CD4-positive, alpha-beta T cell treated with Interleukin-6 at 100 ng/mL for 8 hours (primary cell): ENCODE data around the gene ZNF148.

ENCODE experiments used
- DNase-seq: peaks from one replicate; pipeline ENCODE4 v3.0.0-alpha.2; 2020; ENCODE audit warnings: mixed read lengths, low spot score

ZNF148 gene

DNA sequence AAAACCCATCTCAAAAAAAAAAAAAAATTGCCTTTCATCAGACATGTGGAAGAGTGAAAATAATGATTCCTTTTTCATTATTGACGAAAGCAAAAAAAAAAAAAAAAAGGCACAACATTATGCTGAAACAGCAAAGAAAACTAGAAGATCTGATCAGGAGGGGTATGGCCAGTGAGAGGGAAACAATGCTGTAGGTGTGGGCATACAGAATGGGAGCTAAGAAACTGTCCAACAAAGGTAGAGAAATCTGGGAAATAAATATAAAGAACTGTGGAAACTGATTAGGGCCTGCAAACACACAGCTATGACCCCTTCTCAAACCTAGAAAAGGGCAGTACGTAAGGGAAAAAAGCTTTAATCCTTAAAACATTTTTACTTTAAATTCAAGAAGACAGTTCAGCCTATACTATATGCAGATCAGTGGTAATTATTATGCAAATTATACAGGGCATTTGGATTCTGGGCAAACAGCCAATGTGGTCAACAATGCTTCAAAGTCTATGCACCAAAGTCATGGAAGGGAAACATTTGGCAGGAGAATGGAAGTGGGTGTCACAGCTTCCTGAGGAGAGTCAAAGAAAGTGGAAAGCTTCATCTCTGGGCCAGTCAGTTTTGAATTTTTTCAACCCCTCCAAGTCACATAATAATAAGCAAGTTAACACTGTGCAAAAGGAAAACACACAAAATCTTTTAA is 94.3 kb downstream of the ZNF148 start:
- DNase-seq, result no peak

DNA sequence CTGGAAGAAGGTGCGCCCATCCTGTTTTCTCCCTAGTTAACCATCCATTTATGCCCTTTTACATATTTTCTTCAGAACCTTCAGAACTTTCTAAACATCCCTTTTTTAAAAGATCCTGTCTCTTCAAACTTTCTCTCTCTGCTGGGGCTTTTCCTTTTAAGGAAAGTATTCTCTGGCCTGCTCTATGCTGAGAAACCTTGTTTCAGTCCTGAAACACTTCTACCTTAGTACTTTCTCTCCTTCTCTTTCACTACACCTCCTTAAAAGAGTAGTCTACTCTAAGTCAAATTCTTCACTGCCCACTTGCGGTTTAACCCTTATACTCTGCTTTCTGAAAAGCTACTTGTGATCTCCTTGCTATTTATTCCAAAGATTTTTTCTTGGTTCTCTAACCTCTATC is 97.0 kb downstream of the ZNF148 start:
- DNase-seq, result no peak

DNA sequence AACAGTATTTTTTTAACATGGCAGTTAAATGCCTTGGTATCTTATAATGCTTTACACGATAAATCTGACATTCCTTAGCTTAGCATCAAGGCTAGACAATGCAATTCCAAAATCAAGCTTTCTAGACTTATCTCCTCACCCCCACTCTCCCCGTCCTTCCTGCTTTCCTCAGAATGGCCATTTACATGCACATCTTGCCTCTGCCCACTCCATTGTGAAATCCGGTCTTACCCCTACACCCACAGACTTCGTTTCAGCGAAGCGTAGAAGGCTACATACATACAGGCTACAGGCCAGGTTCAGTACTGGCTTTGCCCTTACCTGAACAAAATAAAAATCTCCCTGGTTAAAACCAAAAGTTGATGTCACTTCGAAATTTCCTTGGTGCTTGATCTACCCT is 104.0 kb downstream of the ZNF148 start:
- no peak for DNase-seq

DNA sequence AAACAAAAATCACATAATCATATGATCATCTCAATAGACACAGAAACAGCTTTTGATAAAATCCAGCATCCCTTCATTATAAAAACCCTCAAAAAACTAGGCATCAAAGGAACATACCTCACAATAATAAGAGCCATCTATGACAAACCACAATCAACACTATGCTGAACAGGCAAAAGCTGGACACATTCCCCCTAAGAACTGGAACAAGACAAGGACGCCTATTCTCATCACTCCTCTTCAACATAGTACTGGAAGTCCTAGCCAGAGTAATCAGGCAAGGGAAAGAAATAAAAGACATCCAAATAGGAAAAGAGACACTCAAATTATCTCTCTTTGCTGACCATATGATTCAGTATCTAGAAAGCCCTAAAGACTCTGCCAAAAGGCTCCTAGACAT is 107.7 kb downstream of the ZNF148 start:
- DNase-seq, result no peak

DNA sequence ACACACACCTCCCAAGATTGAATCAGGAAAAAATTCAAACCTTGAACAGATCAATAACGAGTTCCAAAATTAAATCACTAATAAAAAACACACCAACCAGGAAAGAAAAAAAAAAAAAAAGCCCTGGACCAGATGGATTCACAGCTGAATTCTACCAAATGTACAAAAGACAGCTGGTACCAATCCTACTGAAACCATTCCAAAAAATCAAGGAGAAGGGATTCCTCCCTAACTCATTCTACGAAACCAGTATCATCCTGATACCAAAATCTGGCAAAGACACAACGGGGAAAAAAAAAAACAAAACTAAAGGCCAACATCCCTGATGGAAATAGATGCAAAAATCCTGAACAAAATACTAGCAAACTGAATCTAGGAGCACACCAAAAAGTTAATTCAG is 108.2 kb downstream of the ZNF148 start:
- DNase-seq, result no peak

DNA sequence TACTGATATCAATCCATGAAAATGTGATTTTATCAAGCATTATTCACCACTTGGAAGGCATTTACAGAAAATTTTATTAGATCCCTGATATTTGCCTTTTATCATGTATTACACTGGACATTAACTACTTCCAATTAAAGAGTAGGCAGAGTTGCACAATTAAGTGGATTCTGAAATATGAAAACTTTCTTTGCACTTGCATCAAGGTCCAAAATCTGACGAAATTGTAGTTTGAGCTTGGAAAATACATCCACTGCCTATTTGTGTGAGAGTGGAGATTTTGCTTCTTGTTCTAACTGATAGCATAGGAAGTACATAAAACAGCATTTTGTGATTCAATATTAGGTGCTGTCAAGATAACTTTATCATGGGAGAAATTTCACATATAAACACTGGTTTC is 113.0 kb downstream of the ZNF148 start:
- no peak for DNase-seq

DNA sequence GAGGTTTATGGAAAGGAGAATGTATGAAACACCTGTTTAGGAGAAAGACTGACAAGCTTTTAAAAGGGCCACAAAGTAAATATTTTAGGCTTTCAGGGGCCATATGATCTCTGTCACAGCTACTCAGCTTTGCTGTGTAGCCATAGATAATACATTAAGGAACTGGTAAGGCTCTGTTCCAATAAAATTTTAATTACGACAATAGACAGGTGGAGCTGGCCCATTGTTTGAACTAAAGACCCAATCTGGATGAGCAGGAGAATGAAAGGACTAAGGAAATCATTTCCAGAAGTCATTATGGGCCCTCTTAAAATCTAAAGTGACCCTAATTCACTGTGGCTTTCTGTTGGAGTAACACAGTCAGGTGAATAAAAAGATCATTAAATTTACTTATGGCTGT is 114.1 kb downstream of the ZNF148 start:
- no peak for DNase-seq

DNA sequence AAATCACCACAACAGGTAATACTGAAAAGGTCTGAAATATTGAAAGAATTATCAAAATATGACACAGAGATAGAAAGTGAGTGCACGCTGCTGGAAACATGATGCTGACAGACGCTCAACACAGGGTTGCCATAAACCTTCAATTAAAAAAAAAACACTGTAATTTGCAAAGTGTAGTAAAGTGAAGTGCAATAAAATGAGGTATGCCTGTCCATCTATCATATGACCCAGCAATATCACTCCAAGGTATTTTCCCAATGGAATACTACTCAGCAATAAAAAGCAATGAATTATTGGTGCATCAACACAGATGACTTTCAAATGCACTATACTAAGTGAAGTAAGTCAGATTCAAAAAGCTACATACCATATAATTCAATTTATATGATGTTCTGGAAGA is 115.0 kb downstream of the ZNF148 start:
- DNase-seq, result no peak

DNA sequence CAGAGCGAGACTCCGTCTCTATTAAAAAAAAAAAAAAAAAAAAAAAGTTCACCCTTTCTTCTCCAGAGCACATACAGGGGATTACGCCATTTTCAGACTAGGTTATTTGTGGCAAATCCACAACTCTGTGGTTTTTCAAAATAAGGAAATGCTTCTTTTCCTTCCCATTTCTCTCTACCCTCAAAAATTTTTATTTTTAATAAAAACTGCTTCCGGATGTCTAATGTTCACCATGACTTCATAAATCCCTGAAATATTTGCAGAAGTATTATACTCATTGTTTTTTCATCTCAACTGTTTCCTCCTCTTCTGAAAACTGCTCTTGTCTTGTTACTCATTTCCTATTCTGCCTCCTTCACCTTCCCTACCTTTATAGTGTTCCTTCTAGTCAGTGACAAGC is 117.6 kb downstream of the ZNF148 start:
- DNase-seq, result no peak

DNA sequence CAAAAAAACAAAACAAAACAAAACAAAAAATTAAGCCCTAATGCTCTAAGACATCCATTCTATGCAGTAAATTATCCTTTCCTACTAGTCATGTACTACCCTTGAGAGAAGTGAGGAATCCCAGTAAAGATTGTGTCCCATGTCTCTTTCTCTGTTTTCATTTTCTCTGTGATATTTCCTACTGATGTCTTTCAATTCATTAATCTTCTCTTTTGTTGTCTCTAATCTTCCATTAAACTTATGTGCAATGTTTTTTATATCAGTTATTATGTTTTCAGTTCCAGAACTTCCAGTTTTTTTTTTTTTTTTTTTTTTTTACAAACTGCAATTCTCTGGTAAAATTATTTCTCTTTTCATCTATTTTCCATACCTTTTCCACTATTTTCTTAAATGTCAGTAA is 118.5 kb downstream of the ZNF148 start:
- no peak for DNase-seq

DNA sequence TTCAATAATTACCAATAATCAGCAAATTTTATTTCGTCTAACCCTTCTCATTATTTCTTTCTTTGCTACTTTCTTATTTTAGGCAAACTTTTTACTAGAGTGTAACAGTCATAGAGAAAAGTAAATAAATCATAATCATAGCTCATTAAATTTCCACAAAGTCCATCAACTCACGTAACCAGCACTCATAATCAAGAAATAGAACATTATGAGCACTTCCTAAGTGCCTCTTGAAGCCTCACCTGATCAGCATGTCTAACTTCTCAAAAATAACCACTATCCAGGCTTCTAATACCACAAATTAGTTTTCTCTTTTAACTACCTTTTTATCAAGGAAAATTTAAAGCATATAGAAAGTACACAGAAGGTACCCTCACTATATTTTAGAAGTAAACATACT is 124.2 kb downstream of the ZNF148 start:
- no peak for DNase-seq

DNA sequence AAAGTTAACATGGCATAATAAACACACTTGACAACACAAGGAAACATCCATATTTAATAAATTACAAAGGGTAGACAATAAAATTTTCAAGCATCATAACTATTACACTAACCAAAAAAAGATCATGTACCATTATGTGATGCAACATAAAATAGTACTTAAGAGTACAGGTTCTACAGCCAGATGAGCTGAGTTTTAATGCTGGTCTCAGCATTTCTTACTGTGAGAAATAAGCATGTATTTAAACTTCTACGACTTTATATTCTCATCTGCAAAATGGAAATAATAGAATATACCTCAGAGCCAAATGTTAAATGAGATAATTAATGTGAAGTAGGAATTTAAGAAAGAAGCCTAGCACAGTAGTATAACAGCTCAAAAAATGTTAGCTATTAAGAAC is 128.9 kb downstream of the ZNF148 start:
- no peak for DNase-seq

DNA sequence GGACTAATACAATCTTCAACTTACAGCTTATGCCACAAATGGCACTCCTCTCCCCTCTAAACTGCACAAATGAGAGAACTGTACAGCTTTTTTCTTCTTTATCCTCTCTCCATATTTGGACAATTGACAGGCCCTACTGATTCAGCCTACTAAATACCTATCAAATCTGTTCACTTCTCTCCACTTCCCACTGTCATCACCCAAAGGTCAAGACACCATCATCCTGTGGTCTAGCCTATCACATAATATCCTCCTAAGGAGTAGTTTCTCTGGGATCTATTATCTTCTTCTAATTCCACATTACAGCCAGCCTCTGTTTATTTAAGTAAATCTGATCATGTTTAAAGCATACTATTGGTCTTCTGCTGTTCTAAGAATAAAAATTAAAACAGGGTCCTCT is 129.6 kb downstream of the ZNF148 start:
- no peak for DNase-seq

DNA sequence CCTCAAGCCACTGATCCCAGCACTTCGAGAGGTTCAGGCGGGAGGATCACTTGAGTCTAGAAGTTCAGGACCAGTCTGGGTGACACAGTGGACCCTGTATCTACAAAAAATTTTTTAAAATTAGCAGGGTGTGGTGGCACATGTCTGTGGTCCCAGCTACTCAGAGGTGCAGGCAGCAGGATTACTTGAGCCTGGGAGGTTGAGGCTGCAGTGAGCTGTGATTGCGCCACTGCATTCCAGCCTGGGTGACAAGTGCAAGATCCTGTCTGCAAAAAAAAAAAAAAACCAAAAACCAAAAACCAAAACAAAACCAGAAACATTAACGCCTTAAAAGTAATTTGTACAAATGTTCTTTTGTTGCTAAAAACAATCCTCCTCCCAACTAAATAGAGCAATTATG is 134.6 kb downstream of the ZNF148 start:
- DNase-seq, result no peak

DNA sequence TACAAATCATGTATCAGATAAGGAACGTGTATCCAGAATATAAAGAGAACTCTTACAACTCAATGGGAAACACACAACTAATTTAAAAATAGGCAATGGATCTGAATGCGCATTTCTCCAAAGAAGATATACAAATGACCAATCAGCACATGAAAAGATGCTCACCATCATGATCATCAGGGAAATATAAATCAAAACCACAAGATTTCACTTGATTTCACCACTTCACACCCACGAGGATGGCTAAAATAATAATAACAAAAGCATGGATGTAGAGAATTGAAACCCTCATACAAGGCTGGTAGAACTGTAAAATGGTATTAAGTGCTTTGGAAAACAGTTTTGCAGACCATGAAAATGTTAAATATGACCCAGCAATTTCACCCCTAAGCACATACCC is 135.9 kb downstream of the ZNF148 start:
- DNase-seq, result no peak

DNA sequence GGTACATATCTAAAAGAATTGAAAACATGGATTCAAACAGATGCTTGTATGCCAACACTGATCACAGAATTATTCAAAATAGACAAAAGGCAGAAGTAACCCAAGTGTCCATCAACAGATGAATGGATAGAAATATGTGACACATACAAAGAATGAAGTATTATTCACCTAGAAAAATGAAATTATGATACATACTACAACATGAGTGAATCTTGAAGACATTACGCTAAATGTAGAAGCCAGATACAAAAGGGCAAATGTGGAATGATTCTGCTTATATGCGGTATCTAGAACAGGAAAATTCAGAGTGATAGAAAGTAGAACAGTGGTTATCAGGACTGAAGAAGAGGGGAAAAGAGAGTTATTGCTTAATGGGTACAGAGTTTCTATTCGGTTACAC is 136.4 kb downstream of the ZNF148 start:
- DNase-seq, result no peak

DNA sequence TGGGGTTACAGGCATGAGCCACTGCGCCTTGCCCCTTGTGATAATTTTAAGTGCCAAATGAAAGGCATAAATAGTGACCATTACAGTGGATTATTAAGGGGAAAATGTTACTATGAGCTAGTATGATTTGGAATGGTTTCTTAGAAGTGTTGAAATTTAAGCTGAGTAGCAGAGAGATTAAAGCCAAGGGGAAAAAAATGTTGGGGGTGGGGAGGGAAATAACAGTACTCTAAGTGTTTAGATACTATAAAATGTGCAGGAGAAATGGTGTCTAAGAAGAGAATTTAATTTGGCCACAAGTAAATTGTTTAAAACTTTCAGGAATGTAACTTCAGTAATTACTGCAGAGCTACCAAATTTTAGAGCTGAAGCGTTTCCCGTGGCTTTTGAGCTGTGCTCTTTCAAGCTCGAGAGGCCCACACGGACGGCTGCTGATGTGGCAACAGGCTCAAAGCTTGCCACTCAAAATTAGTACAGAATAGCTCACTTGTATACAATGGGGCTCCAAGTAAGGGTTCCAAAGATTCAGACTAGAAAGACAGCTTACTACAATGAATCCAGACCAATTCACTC is 138.7 kb downstream of the ZNF148 start:
- no peak for DNase-seq

DNA sequence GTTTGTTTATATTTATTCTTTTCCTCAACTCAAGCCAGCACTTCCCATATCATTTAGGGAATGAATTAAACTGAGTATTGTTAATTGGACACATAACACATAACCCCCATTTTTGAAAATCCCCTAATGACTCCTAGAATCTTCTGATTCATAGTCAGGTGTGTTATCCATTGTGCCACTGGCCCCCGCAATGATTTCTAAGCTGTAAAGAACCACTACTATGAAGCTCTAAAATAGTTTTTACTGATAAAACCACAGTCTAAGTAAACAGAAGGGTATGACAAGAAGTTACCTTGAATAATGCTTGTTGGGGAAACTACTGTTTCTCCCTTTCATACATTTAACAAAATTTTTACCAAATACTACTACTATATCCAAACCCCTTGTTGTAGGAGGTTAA is 140.3 kb downstream of the ZNF148 start:
- DNase-seq, result no peak

DNA sequence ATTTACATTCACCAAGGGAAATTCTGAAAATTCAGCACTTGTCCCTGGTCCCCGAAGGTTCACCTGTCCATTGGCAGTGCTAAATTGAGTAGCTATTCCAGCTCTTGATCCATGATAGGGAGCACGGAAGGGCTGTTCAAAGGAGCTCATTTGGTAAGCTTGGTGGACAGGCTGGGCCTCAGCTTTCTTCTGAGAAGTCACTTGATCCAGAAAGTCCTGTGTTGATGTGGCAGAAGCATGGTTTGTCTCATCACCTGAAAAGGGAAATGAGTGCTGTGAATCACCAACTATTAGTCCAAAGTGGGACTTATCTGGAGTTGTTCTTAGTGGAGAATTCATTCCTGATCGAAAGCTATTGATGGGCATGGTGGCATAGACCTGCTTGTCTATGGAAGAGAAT is 142.7 kb downstream of the ZNF148 start:
- no peak for DNase-seq

DNA sequence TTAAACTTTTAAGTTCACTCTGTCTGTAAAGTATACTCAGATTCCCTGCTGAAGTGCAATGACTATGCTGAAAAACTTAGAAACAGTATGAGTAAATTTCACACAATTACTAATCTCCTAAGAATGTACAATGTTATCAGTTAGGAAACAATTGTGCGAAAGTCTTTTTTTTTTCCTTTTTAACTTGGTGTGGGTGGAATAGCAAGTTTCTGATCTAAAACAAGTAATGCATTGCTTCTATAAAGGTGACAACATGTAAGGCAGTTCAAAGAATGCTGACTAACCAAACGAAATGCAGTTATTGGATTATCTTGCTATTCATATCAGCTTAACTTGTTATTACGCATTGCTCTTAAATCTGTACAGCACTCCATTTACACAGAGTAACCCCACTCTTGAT is 143.2 kb downstream of the ZNF148 start:
- DNase-seq, result no peak

DNA sequence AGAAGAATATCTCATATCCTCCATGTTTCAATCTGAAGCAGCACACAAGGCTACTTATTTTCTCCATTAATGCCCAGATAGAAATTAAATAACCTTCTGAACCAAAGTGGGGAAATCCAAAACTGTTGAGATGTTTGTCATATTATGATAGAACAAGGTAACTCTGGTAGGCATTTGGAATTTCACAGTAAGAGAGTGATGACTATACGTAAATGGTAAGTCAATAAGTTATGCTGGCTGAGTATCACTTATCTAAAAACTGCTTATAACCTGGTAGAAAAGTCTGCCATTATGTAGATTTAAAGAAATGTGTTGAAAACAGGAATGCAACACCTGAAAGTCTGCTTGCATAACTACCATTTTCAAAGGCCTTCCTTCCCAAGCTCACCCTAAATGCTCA is 145.4 kb downstream of the ZNF148 start:
- DNase-seq, result no peak

DNA sequence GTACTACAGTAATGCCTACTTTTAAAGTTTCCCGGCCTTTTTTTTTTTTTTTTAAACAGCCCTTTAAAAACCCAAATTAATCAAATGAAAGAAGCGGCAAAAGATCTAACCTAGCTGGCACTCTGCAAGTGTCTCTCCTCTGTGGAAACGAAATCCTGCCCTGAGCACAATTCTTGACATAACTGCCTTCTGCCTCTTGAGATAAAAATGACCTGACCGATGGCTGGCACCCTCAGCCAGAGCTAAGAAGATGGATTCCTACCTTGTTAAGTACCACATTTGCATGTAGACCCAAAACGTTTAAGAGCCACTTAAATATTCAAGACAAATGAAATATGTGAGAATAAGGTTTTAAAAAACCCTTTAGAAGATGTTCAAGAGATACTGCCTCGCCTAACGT is 146.0 kb downstream of the ZNF148 start:
- no peak for DNase-seq

DNA sequence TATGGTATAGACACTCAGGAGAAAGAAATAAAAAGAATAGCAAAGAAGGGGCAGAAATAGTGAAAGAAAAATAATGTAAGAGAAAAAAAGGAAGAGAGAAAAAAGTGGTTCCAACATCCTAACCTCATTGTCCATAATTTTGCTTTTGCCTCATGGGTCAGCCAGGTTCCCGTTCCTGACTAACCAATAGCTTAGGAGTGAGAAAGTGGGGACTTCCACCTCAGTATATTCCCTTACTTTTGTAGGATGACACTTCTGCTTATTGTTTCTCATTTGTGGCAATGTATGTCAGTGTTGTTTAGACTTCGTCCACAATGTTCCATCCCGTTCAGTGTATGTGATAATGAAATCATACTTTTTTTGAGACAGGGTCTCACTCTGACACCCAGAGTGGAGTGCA is 153.3 kb downstream of the ZNF148 start:
- no peak for DNase-seq

DNA sequence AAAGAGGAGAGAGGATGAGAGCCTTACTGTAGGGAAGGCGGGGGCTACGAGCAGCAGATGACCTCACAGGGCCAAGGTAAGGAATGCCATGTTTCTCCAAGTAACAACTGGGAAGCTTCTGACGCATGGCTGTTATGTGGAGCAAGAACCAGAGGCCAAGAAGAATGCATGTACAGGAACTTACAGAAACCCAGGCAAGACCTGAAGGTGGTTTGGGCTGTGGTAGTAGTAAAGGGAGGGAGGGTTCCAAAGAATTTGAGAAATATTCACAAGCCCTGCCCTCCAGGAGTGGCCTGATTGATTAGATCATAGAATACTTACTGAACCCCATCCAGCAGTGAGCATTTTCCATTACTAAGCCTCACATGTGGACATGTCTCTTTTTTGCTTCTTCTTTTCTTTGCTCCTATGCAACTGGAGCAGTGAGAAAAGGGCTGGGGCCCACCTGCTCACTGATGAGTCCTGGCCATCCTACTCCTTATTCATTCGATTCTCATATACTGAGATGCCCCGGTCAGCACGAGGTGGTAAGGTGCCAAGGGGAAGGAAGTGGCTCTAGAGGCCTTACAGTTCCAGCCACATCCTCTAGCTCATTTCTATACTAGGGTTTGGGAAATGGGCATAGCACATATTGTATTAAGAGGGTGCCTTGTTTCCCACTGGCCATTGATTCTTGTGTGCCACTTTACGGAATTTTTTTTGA is 154.2 kb downstream of the ZNF148 start:
- no peak for DNase-seq
